Cardiac fibroblast (primary cell): ENCODE results near the gene PAFAH1B1.
A peak's percentile ranks its signal among the peaks of the same experiment; 100 is the strongest.
"Not testable (repeated sequence)": the region's sequence is repeated elsewhere in the genome, so short reads cannot be mapped to it uniquely, and the experiment has no call there.

ENCODE experiments used
- DNase-seq, 2 donors: peaks; one replicate each; pipeline versions ENCODE4 v3.0.0 to v3.0.0-alpha.2; 2010; ENCODE audit warnings: low read depth in 2 of 2
- H3K4me3 ChIP-seq, 2 donors: replicated peaks in 1 of 2; 1 replicate in 1 of 2; 2 replicates in 1 of 2; pipeline ENCODE4 v1.5.1; 2011; ENCODE audit warnings: low read depth in 2 of 2, low read length in 2 of 2, mild to moderate bottlenecking in 2 of 2, moderate library complexity in 1 of 2
- TF ChIP-seq, protein P1 (sequence below): IDR thresholded peaks from one replicate; pipeline ENCODE4 v1.5.1; 2011; ENCODE audit warnings: low read depth, mild to moderate bottlenecking, low read length, inconsistent platforms

The PAFAH1B1 gene

GRCh38 chr17:2624292-2624731 is 30.9 kb downstream of the PAFAH1B1 start:
- H3K4me3 ChIP-seq = no peak overlapping the region
- TF ChIP-seq, protein P1, sequence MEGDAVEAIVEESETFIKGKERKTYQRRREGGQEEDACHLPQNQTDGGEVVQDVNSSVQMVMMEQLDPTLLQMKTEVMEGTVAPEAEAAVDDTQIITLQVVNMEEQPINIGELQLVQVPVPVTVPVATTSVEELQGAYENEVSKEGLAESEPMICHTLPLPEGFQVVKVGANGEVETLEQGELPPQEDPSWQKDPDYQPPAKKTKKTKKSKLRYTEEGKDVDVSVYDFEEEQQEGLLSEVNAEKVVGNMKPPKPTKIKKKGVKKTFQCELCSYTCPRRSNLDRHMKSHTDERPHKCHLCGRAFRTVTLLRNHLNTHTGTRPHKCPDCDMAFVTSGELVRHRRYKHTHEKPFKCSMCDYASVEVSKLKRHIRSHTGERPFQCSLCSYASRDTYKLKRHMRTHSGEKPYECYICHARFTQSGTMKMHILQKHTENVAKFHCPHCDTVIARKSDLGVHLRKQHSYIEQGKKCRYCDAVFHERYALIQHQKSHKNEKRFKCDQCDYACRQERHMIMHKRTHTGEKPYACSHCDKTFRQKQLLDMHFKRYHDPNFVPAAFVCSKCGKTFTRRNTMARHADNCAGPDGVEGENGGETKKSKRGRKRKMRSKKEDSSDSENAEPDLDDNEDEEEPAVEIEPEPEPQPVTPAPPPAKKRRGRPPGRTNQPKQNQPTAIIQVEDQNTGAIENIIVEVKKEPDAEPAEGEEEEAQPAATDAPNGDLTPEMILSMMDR = no peak
- no peak for DNase-seq

DNA sequence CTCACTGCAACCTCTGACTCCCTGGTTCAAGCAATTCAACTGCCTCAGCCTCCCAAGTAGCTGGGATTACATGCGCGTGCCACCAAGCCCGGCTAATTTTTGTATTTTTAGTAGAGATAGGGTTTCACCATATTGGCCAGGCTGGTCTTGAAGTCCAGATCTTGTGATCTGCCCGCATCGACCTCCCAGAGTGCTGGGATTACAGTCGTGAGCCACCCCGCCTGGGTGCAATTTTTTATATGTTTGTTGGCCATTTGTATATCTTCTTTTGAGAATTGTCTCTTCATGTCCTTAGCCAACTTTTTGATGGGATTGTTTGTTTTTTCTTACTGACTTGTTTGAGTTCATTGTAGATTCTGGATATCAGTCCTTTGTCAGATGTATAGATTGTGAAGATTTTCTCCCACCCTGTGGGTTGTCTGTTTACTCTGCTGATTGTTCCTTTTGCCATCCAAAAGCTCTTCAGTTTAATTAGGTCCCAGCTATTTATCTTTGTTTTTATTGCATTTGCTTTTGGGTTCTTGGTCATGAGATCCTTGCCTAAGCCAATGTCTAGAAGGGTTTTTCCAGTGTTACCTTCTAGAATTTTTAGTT is 33.3 kb downstream of the PAFAH1B1 start:
- H3K4me3 ChIP-seq, DNase-seq: not testable (repeated sequence)

DNA sequence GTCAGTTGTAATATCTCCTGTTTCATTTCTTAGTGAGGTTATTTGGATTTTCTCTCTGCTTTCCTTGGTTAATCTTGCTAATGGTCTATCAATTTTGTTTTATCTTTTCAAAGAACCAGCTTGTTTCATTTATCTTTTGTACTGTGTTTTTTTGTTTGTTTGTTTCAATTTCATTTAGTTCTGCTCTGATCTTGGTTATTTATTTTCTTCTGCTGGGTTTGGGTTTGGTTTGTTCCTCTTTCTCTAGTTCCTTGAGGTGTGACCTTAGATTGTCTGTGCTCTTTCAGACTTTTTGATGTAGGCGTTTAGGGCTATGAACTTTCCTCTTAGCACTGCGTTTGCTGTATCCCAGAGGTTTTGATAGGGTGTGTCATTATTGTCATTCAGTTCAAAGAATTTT is 35.5 kb downstream of the PAFAH1B1 start:
- H3K4me3 ChIP-seq, DNase-seq: not testable (repeated sequence)

DNA sequence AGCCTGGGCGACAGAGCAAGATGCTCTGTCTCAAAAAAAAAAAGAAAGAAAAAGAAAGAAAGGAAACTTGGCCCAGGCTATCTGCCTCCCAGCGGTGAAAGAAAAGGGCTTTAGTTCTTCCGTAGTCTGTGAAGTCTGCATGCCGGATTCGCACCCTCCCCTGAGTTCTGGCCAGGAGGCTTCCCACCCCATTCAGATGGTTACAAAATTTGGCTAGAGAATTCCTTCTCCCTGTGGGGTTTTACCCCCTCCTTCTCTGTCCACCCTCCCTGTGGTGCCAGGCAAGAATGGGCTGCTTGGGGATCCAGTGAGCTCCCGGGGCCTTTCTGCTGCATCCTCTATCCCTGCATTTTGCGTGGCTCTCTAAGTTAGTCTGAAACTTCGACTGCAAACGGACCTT is 37.8 kb downstream of the PAFAH1B1 start:
- no peak for DNase-seq
- no peak overlapping the region for H3K4me3 ChIP-seq
- TF ChIP-seq, protein P1 = no peak

DNA sequence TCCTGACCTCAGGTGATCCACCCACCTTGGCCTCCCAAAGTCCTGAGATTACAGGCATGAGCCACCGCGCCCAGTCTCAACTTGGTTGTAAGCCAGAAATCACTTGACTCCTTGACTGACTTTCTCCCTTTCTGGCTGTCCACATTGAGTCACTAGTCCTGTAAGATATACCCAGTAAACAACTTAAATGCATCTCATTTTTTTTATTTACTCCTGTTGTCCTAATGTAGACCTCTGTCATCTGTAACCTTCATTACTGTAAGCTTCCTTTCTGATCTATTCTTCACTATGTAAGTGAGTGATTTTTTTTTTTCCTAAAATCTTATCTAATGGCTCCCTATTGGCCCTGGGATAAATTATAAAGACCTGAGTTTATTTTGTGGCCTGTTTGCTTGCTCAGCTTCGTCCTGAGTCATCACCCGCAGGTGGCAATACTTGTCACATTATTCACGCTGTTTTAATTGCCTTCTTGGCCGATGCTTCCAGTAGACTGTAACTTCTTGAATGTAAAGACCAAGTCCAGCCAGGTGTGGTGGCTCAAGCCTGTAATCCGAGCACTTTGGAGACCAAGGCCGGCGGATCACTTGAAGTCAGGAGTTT is 41.0 kb downstream of the PAFAH1B1 start:
- peak in 1 of 2 donors; percentile 21 for DNase-seq
- H3K4me3 ChIP-seq = no peak overlapping the region
- TF ChIP-seq, protein P1 = no peak

DNA sequence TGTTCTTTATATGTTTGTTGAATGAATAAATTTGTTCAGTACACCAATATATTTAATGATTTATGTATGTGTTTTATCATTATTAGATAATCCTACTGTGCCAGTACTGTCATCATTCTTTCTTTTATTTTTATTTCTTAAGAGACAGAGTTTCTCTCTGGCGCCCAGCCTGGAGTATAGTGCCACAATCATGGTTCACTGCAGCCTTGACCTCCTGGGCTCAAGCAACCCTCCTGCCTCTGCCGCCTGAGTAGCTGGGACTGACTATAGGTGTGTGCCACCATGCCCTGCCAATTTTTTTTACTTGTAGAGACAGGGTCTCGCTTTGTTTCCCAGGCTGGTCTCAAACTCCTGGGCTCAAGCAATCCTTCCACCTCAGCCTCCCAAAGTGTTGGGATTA is 41.8 kb downstream of the PAFAH1B1 start:
- TF ChIP-seq, protein P1 = no peak
- DNase-seq = no peak
- no peak overlapping the region for H3K4me3 ChIP-seq

DNA sequence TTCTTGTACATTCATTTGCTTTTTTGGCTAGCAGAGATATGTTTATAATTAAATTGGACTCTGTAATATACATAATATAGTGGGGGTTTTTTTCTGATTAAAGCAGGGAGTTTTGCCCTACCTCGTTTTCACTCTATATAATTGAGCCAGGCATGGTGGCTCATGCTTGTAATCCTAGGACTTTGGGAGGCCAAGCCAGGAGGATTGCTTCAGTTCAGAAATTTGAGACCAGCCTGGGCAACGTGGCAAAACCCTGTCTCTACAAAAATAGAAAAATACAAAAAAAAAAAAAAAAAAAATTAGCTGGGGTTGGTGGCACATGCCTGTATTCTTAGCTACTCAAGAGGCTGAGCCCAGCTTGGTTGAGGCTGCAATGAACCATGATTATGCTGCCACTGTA is 42.2 kb downstream of the PAFAH1B1 start:
- H3K4me3 ChIP-seq = no peak overlapping the region
- DNase-seq = no peak
- TF ChIP-seq, protein P1 = no peak

- DNase-seq = no peak
- H3K4me3 ChIP-seq = no peak overlapping the region
- TF ChIP-seq, protein P1 = no peak
Measured at GRCh38 chr17:2636169-2636930, 42.9 kb downstream of the PAFAH1B1 start.
